Fibroblast of the aortic adventitia (primary cell): Measurements from ENCODE around the gene TCEAL1. TPM values are rescaled to one million over a fixed set of nuclear protein-coding genes. Genes with fewer than 3 reads are reported as not detected.

Source experiments
- DNase-seq: peaks from one replicate; pipeline ENCODE4 v3.0.0-alpha.2; 2010; ENCODE audit warnings: low read depth
- H3K4me3 ChIP-seq: 2 replicates; pipeline ENCODE4 v1.5.1; 2011; ENCODE audit warnings: low read depth, mild to moderate bottlenecking, control low read depth, low read length, moderate library complexity
- CTCF ChIP-seq: IDR thresholded peaks from 2 replicates; pipeline ENCODE4 v1.5.1; 2011; ENCODE audit warnings: mild to moderate bottlenecking, low read length, control low read depth, inconsistent platforms; ENCODE audit not compliant: insufficient read depth
- total RNA-seq: library from RNA; depleted of rRNA; stranded (reverse); fragments of >200 nt; gene quantifications from 2 replicates; pipeline ENCODE4 v1.2.3, GENCODE V29; 2012; ENCODE audit warnings: low replicate concordance

TCEAL1 gene
- total RNA-seq, 1 donor, result 38.2 TPM

GRCh38 chrX:103616676-103617186 lies 12.0 kb upstream of the TCEAL1 start:
- H3K4me3 ChIP-seq, result no peak overlapping the region
- no peak for DNase-seq
- TF ChIP-seq CTCF, result no peak

GRCh38 chrX:103624111-103624510 lies 4.7 kb upstream of the TCEAL1 start:
- H3K4me3 ChIP-seq, result no peak overlapping the region
- no peak for TF ChIP-seq CTCF
- no peak for DNase-seq

- no peak for DNase-seq
- no peak for TF ChIP-seq CTCF
- H3K4me3 ChIP-seq, result no peak overlapping the region
Observed at GRCh38 chrX:103626855-103627254, 1.9 kb upstream of the TCEAL1 start.

GRCh38 chrX:103629318-103630170 lies 769 bp downstream of the TCEAL1 start:
- peak overlapping the region; percentile 72 for H3K4me3 ChIP-seq
- DNase-seq, result peak; percentile 65
- peak; percentile 62 for TF ChIP-seq CTCF

- H3K4me3 ChIP-seq, result peak overlapping the region; percentile 72
- TF ChIP-seq CTCF, result no peak
- no peak for DNase-seq
Observed at GRCh38 chrX:103630171-103630511, 1.4 kb downstream of the TCEAL1 start.

- TF ChIP-seq CTCF, result no peak
- H3K4me3 ChIP-seq, result no peak overlapping the region
Observed at GRCh38 chrX:103631145-103631544, 2.4 kb downstream of the TCEAL1 start.

More at GRCh38 chrX:103631145-103631544, 2.4 kb downstream of the TCEAL1 start:
- no peak for DNase-seq
